Thyroid gland (tissue), 4 donors: ENCODE measurements around the gene KCMF1. TPM values are rescaled to one million over a fixed set of nuclear protein-coding genes. Genes with fewer than 3 reads are reported as not detected.

Experiments
- DNase-seq, 2 donors: peaks; one replicate each; pipeline ENCODE4 v3.0.0-alpha.2; 2019
- H3K27ac ChIP-seq, 3 donors: fragments of 200-600 bp; sonication (generic); 1 replicate in 2 of 3; 2 replicates in 1 of 3; pipeline ENCODE4 v1.5.1; 2016 to 2019; ENCODE audit warnings: mild to moderate bottlenecking in 1 of 3, moderate library complexity in 1 of 3
- H3K27me3 ChIP-seq: fragments of 200-600 bp; sonication (generic); one replicate; pipeline ENCODE4 v1.5.1; 2019
- H3K36me3 ChIP-seq, 2 donors: fragments of 200-600 bp; sonication (generic); one replicate each; pipeline ENCODE4 v1.5.1; 2016 to 2019
- H3K4me1 ChIP-seq, 2 donors: fragments of 200-600 bp; sonication (generic); one replicate each; pipeline ENCODE4 v1.5.1; 2017 to 2019
- H3K4me3 ChIP-seq, 3 donors: fragments of 200-600 bp; sonication (generic); replicated peaks in 1 of 3; 1 replicate in 2 of 3; 2 replicates in 1 of 3; pipeline ENCODE4 v1.5.1; 2016; ENCODE audit warnings: mild to moderate bottlenecking in 1 of 3
- H3K9me3 ChIP-seq: fragments of 200-600 bp; sonication (generic); one replicate; pipeline ENCODE4 v1.5.1; 2017
- POLR2A ChIP-seq, 2 donors: fragments of 450-650 bp; IDR thresholded peaks; one replicate each; pipeline ENCODE4 v1.6.1; 2017; ENCODE audit warnings: antibody characterized with exemption in 2 of 2, mild to moderate bottlenecking in 2 of 2, moderate library complexity in 1 of 2
- WGBS, 2 donors: methylation state at CpG; one replicate each; pipeline ENCODE4 v1.1.5; 2017; 5-methylcytosine and 5-hydroxymethylcytosine counted together
- intact Hi-C: fragments of 100-400 bp; cut with DNase I; formaldehyde crosslinking; loops from one replicate; pipeline ENCODE4 v1.15.1; 2023
- total RNA-seq, 4 donors: library from RNA; depleted of rRNA; stranded (reverse); fragments of >200 nt; gene quantifications; one replicate each; pipeline ENCODE4 v1.2.3, GENCODE V29; 2016
- TF ChIP-seq, protein P1 (sequence below), 6 experiments: fragments of 200-600 bp in 3 of 6; fragments of 450-650 bp in 3 of 6; sonication (generic) in 3 of 6; IDR thresholded peaks; one replicate each; pipeline ENCODE4 v1.5.1; 2016 to 2019; ENCODE audit warnings: antibody characterized with exemption in 6 of 6, mild to moderate bottlenecking in 2 of 6, inconsistent platforms in 1 of 6, moderate library complexity in 1 of 6

The KCMF1 gene
- total RNA-seq, 4 donors from 2014 or later: 39.6 to 44.5 (median 41.3) TPM

DNA sequence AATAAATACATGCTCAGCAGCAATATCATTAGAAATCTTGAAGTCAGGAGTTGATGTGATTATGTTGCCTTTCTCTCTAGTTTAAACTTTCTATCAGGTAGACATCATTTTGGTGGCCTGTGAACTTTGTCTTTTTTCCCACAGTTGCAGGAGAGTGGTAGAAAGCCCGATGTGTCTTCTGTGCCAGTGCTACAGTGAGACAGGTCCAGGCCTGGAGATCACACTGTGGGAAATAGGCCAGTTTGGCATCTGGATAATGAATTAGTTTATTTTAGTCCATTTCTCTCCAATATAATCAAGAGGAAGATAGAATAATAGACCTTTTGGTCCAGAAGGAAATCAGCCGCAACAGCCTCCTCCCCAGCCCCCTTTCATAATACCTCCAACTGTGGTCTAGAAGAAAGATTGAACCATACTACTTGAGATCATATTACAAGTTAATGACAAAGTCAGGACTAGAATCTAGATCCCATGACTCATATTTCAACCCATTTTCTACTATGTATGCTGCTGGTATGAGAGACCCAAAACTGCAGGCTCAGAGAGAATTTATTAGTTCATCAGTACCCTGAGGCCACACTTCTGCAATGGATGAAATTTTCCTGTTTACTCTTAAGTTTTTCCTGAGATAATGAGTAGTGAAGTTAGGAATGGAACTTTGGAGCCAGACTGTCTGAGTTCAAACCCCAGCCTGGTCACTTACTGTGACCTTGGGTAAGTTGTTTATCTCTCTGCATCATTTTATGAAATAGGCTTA, 20.6 kb downstream of the KCMF1 start:
- H3K4me1 ChIP-seq: peaks cover 37 to 56% of the 10 kb centered on the region in 2 donors
- DNase-seq: no peak
- TF ChIP-seq POLR2A (IDR thresholded peaks at IDR 0.05): no peak
- TF ChIP-seq, protein P1, sequence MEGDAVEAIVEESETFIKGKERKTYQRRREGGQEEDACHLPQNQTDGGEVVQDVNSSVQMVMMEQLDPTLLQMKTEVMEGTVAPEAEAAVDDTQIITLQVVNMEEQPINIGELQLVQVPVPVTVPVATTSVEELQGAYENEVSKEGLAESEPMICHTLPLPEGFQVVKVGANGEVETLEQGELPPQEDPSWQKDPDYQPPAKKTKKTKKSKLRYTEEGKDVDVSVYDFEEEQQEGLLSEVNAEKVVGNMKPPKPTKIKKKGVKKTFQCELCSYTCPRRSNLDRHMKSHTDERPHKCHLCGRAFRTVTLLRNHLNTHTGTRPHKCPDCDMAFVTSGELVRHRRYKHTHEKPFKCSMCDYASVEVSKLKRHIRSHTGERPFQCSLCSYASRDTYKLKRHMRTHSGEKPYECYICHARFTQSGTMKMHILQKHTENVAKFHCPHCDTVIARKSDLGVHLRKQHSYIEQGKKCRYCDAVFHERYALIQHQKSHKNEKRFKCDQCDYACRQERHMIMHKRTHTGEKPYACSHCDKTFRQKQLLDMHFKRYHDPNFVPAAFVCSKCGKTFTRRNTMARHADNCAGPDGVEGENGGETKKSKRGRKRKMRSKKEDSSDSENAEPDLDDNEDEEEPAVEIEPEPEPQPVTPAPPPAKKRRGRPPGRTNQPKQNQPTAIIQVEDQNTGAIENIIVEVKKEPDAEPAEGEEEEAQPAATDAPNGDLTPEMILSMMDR (IDR thresholded peaks at IDR 0.05): no peak
- no peaks in the 10 kb centered on the region for H3K27me3 ChIP-seq
- no peak overlapping the region for H3K4me3 ChIP-seq
- WGBS, 2 donors: 68 to 72% methylated on average over 2 of the region's 2 CpGs
- no peaks in the 10 kb centered on the region for H3K36me3 ChIP-seq
- intact Hi-C loops: no loop called here
- no peaks in the 10 kb centered on the region for H3K9me3 ChIP-seq
- no peak overlapping the region for H3K27ac ChIP-seq

- DNase-seq: no peak
- no peaks in the 10 kb centered on the region for H3K9me3 ChIP-seq
- no peaks in the 10 kb centered on the region for H3K27me3 ChIP-seq
- H3K4me3 ChIP-seq: no peak overlapping the region
- TF ChIP-seq POLR2A (IDR thresholded peaks at IDR 0.05): no peak
- TF ChIP-seq, protein P1 (IDR thresholded peaks at IDR 0.05): no peak
- intact Hi-C loops: no loop called here
- H3K27ac ChIP-seq: no peak overlapping the region
- 84 to 88% methylated on average over 2 of the region's 2 CpGs for WGBS, 2 donors
- H3K4me1 ChIP-seq: peaks cover 18 to 33% of the 10 kb centered on the region in 2 donors
- H3K36me3 ChIP-seq: no peaks in the 10 kb centered on the region
Observed at GRCh38 chr2:84995826-84996225, 24.9 kb downstream of the KCMF1 start.

GRCh38 chr2:84996909-84997308, 25.9 kb downstream of the KCMF1 start:
- H3K27ac ChIP-seq: no peak overlapping the region
- peaks cover 8 to 23% of the 10 kb centered on the region in 2 donors for H3K4me1 ChIP-seq
- intact Hi-C loops: no loop called here
- no peak for DNase-seq
- H3K4me3 ChIP-seq: no peak overlapping the region
- H3K9me3 ChIP-seq: no peaks in the 10 kb centered on the region
- no peaks in the 10 kb centered on the region for H3K36me3 ChIP-seq
- WGBS, 2 donors: 49 to 55% methylated on average over 2 of the region's 2 CpGs
- no peak for TF ChIP-seq POLR2A (IDR thresholded peaks at IDR 0.05)
- TF ChIP-seq, protein P1 (IDR thresholded peaks at IDR 0.05): no peak
- H3K27me3 ChIP-seq: no peaks in the 10 kb centered on the region

DNA sequence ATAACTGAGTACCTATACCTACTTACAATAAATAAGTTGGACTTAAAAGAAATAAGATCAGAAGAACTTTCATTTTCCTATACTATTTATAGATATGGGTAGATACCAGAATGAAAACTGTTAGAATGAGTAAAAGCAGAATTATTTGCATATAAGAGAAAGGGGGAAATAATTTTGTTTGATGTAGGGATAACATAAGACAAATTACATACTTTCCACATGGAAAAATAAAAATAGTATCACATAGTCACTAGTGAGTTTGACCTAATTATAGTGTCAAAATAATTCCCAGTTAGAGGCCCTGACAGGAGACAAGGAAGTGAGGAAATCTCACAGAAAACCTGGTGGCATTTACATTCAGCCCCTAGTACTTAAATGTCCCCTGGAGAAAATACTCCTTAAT, 28.6 kb downstream of the KCMF1 start:
- peaks cover 6 to 13% of the 10 kb centered on the region in 2 donors for H3K4me1 ChIP-seq
- H3K27me3 ChIP-seq: no peaks in the 10 kb centered on the region
- no peaks in the 10 kb centered on the region for H3K36me3 ChIP-seq
- TF ChIP-seq, protein P1 (IDR thresholded peaks at IDR 0.05): no peak
- no peak for TF ChIP-seq POLR2A (IDR thresholded peaks at IDR 0.05)
- DNase-seq: no peak
- intact Hi-C loops: no loop called here
- no peak overlapping the region for H3K4me3 ChIP-seq
- no peaks in the 10 kb centered on the region for H3K9me3 ChIP-seq
- no peak overlapping the region for H3K27ac ChIP-seq

- no peak for DNase-seq
- Histone ChIP-seq H3K36me3 (no peaks in the 10 kb centered on the region), H3K9me3 (no peaks in the 10 kb centered on the region), H3K4me3 (no peak overlapping the region), H3K27ac (no peak overlapping the region), H3K27me3 (no peaks in the 10 kb centered on the region), H3K4me1 (peaks cover 3 to 8% of the 10 kb centered on the region in 2 donors)
- TF ChIP-seq, protein P1 (IDR thresholded peaks at IDR 0.05): no peak
- TF ChIP-seq POLR2A (IDR thresholded peaks at IDR 0.05): no peak
- 69 to 85% methylated on average over 2 of the region's 2 CpGs for WGBS, 2 donors
- intact Hi-C loops: no loop called here
Observed at GRCh38 chr2:85001595-85001994, 30.6 kb downstream of the KCMF1 start.
